ENCODE measurements around the gene CIC.

Gene CIC

GRCh38 chr19:42244347-42245220 lies 24.5 kb upstream of the CIC start:
- peak; percentile 88 to 90 for DNase-seq

GRCh38 chr19:42245231-42245630 lies 23.8 kb upstream of the CIC start:
- no peak for DNase-seq

GRCh38 chr19:42246143-42246921 lies 22.7 kb upstream of the CIC start:
- no peak for DNase-seq

- no peak for DNase-seq
These were observed 22.0 kb upstream of the CIC start for GRCh38 chr19:42246922-42247639.

GRCh38 chr19:42247640-42248199 lies 21.3 kb upstream of the CIC start:
- DNase-seq, result no peak

- no peak for DNase-seq
These were observed 20.5 kb upstream of the CIC start for GRCh38 chr19:42248270-42249148.

GRCh38 chr19:42249149-42249750 lies 19.8 kb upstream of the CIC start:
- no peak for DNase-seq

- DNase-seq, result no peak
These were observed 19.3 kb upstream of the CIC start for GRCh38 chr19:42249769-42250168.

GRCh38 chr19:42250183-42250665 lies 18.8 kb upstream of the CIC start:
- no peak for DNase-seq

GRCh38 chr19:42250666-42251531 lies 18.2 kb upstream of the CIC start:
- DNase-seq, result no peak

- DNase-seq, result no peak
These were observed 17.3 kb upstream of the CIC start for GRCh38 chr19:42251572-42252358.

- DNase-seq, result no peak
These were observed 16.4 kb upstream of the CIC start for GRCh38 chr19:42252365-42253244.

GRCh38 chr19:42253245-42254088 lies 15.6 kb upstream of the CIC start:
- no peak for DNase-seq

- DNase-seq, result no peak
These were observed 14.8 kb upstream of the CIC start for GRCh38 chr19:42254089-42254849.

GRCh38 chr19:42254850-42255765 lies 13.9 kb upstream of the CIC start, which contains the start of gene ERF:
Gene ERF, minus strand, starts transcription at chr19:42255128. Its CDS starts 129 bp downstream, at chr19:42254999.
- DNase-seq, result peak; percentile 61 to 91
